Karpas-422 (cell line): ENCODE data around the gene NTM. TPM values are rescaled to one million over a fixed set of nuclear protein-coding genes. Genes with fewer than 3 reads are reported as not detected.

Experiments
- DNase-seq: peaks from one replicate; pipeline ENCODE4 v3.0.0-alpha.2; 2015
- H2AFZ ChIP-seq: fragments of 200-600 bp; sonication (generic); 2 replicates; pipeline ENCODE4 v1.6.1; 2014; ENCODE audit warnings: antibody characterized with exemption, low read length, mixed read lengths
- H3K27ac ChIP-seq: fragments of 200-600 bp; sonication (generic); 2 replicates; pipeline ENCODE4 v1.5.1; 2014; ENCODE audit warnings: mild to moderate bottlenecking, low read length, moderate library complexity
- H3K27me3 ChIP-seq: fragments of 200-600 bp; sonication (generic); 2 replicates; pipeline ENCODE4 v1.6.1; 2014; ENCODE audit warnings: low read length, mixed read lengths
- H3K36me3 ChIP-seq: fragments of 200-600 bp; sonication (generic); 2 replicates; pipeline ENCODE4 v1.6.1; 2014; ENCODE audit warnings: low read length, mixed read lengths; ENCODE audit not compliant: insufficient read depth
- H3K4me1 ChIP-seq: fragments of 200-600 bp; sonication (generic); 2 replicates; pipeline ENCODE4 v1.6.1; 2014; ENCODE audit warnings: mild to moderate bottlenecking, low read length, mixed read lengths
- H3K4me2 ChIP-seq: fragments of 200-600 bp; sonication (generic); 2 replicates; pipeline ENCODE4 v1.6.1; 2014; ENCODE audit warnings: low read length, low read depth, mild to moderate bottlenecking; ENCODE audit not compliant: poor library complexity, severe bottlenecking
- H3K4me3 ChIP-seq: fragments of 200-600 bp; sonication (generic); 2 replicates; pipeline ENCODE4 v1.5.1; 2014; ENCODE audit warnings: mild to moderate bottlenecking, antibody characterized with exemption, low read length, mixed read lengths
- H3K79me2 ChIP-seq: fragments of 200-600 bp; sonication (generic); 2 replicates; pipeline ENCODE4 v1.6.1; 2014; ENCODE audit warnings: mild to moderate bottlenecking, low read length, mixed read lengths
- H3K9ac ChIP-seq: fragments of 200-600 bp; sonication (generic); 2 replicates; pipeline ENCODE4 v1.6.0; 2014; ENCODE audit warnings: low read length
- H3K9me2 ChIP-seq: fragments of 200-600 bp; sonication (generic), shearing (Covaris generic); replicated peaks from 2 replicates; pipeline ENCODE4 v1.6.0; 2014; ENCODE audit warnings: mild to moderate bottlenecking, low read length, moderate library complexity; ENCODE audit not compliant: insufficient read depth
- H3K9me3 ChIP-seq: fragments of 300-700, 200-600 bp; sonication (generic); 2 replicates; pipeline ENCODE4 v1.6.1; 2014; ENCODE audit warnings: low read length, mixed read lengths
- H4K20me1 ChIP-seq: fragments of 200-600 bp; sonication (generic); 2 replicates; pipeline ENCODE4 v1.6.1; 2014; ENCODE audit warnings: mild to moderate bottlenecking, antibody characterized with exemption, low read length, low read depth; ENCODE audit not compliant: insufficient read depth
- total RNA-seq: library from RNA; depleted of rRNA; stranded (reverse); fragments of >200 nt; shearing (Covaris generic); gene quantifications from 2 replicates; pipeline ENCODE4 v1.2.3, GENCODE V29; 2014; ENCODE audit warnings: low replicate concordance

NTM gene
- total RNA-seq, 1 experiment from 2014 or later: not detected

GRCh38 chr11:131629925-131630540 lies 259.6 kb downstream of the NTM start:
- H3K4me2 ChIP-seq: no peak overlapping the region
- no peaks in the 10 kb centered on the region for H3K9me2 ChIP-seq
- no peaks in the 10 kb centered on the region for H3K27me3 ChIP-seq
- H3K9me3 ChIP-seq: no peaks in the 10 kb centered on the region
- H3K79me2 ChIP-seq: no peaks in the 10 kb centered on the region
- no peak overlapping the region for H3K4me3 ChIP-seq
- no peak overlapping the region for H3K9ac ChIP-seq
- no peaks in the 10 kb centered on the region for H3K4me1 ChIP-seq
- no peak overlapping the region for H2AFZ ChIP-seq
- H3K36me3 ChIP-seq: no peaks in the 10 kb centered on the region
- DNase-seq: no peak
- no peaks in the 10 kb centered on the region for H4K20me1 ChIP-seq
- H3K27ac ChIP-seq: no peak overlapping the region

GRCh38 chr11:131632971-131633370 lies 262.6 kb downstream of the NTM start:
- Histone ChIP-seq H4K20me1 (no peaks in the 10 kb centered on the region), H3K9me2 (no peaks in the 10 kb centered on the region), H3K27ac (no peak overlapping the region), H3K36me3 (no peaks in the 10 kb centered on the region), H3K9ac (no peak overlapping the region), H3K9me3 (no peaks in the 10 kb centered on the region), H3K79me2 (no peaks in the 10 kb centered on the region), H3K27me3 (no peaks in the 10 kb centered on the region), H3K4me3 (no peak overlapping the region), H2AFZ (no peak overlapping the region), H3K4me2 (no peak overlapping the region), H3K4me1 (peaks cover 5% of the 10 kb centered on the region)
- no peak for DNase-seq

GRCh38 chr11:131633921-131634715 lies 263.7 kb downstream of the NTM start:
- peaks cover 5% of the 10 kb centered on the region for H3K4me1 ChIP-seq
- no peak overlapping the region for H2AFZ ChIP-seq
- H3K27me3 ChIP-seq: no peaks in the 10 kb centered on the region
- no peaks in the 10 kb centered on the region for H3K9me2 ChIP-seq
- no peak for DNase-seq
- H3K4me2 ChIP-seq: no peak overlapping the region
- no peaks in the 10 kb centered on the region for H3K79me2 ChIP-seq
- H3K9ac ChIP-seq: no peak overlapping the region
- no peaks in the 10 kb centered on the region for H4K20me1 ChIP-seq
- no peaks in the 10 kb centered on the region for H3K36me3 ChIP-seq
- no peak overlapping the region for H3K4me3 ChIP-seq
- no peak overlapping the region for H3K27ac ChIP-seq
- no peaks in the 10 kb centered on the region for H3K9me3 ChIP-seq

GRCh38 chr11:131637469-131638175 lies 267.2 kb downstream of the NTM start:
- Histone ChIP-seq H3K9me3 (no peaks in the 10 kb centered on the region), H3K4me2 (no peak overlapping the region), H2AFZ (no peak overlapping the region), H3K9ac (no peak overlapping the region), H3K4me1 (peaks cover 5% of the 10 kb centered on the region), H3K27ac (no peak overlapping the region), H3K27me3 (no peaks in the 10 kb centered on the region), H3K4me3 (no peak overlapping the region), H3K36me3 (no peaks in the 10 kb centered on the region), H3K79me2 (no peaks in the 10 kb centered on the region), H4K20me1 (no peaks in the 10 kb centered on the region), H3K9me2 (no peaks in the 10 kb centered on the region)
- no peak for DNase-seq

- Histone ChIP-seq H3K79me2 (no peaks in the 10 kb centered on the region), H3K4me1 (peaks cover 5% of the 10 kb centered on the region), H3K9me2 (no peaks in the 10 kb centered on the region), H4K20me1 (no peaks in the 10 kb centered on the region), H3K36me3 (no peaks in the 10 kb centered on the region), H3K27me3 (no peaks in the 10 kb centered on the region), H3K9me3 (no peaks in the 10 kb centered on the region), H2AFZ (no peak overlapping the region), H3K9ac (no peak overlapping the region), H3K27ac (no peak overlapping the region), H3K4me2 (no peak overlapping the region), H3K4me3 (no peak overlapping the region)
- no peak for DNase-seq
Measured at GRCh38 chr11:131638889-131639288, 268.5 kb downstream of the NTM start.

- no peak for DNase-seq
- H3K9me3 ChIP-seq: no peaks in the 10 kb centered on the region
- peaks cover 5% of the 10 kb centered on the region for H3K4me1 ChIP-seq
- no peaks in the 10 kb centered on the region for H3K27me3 ChIP-seq
- no peak overlapping the region for H3K4me2 ChIP-seq
- H3K27ac ChIP-seq: no peak overlapping the region
- no peaks in the 10 kb centered on the region for H3K36me3 ChIP-seq
- H3K9ac ChIP-seq: no peak overlapping the region
- no peaks in the 10 kb centered on the region for H3K9me2 ChIP-seq
- no peaks in the 10 kb centered on the region for H4K20me1 ChIP-seq
- no peak overlapping the region for H3K4me3 ChIP-seq
- no peak overlapping the region for H2AFZ ChIP-seq
- H3K79me2 ChIP-seq: no peaks in the 10 kb centered on the region
Measured at GRCh38 chr11:131640320-131640719, 269.9 kb downstream of the NTM start.

- no peak overlapping the region for H3K4me2 ChIP-seq
- no peak overlapping the region for H2AFZ ChIP-seq
- H3K9me3 ChIP-seq: no peaks in the 10 kb centered on the region
- no peaks in the 10 kb centered on the region for H3K79me2 ChIP-seq
- no peaks in the 10 kb centered on the region for H3K9me2 ChIP-seq
- no peaks in the 10 kb centered on the region for H3K27me3 ChIP-seq
- H3K9ac ChIP-seq: no peak overlapping the region
- no peaks in the 10 kb centered on the region for H3K36me3 ChIP-seq
- DNase-seq: no peak
- no peaks in the 10 kb centered on the region for H4K20me1 ChIP-seq
- H3K4me1 ChIP-seq: no peaks in the 10 kb centered on the region
- no peak overlapping the region for H3K4me3 ChIP-seq
- no peak overlapping the region for H3K27ac ChIP-seq
Measured at GRCh38 chr11:131642756-131643531, 272.5 kb downstream of the NTM start.
